RWPE1 (cell line): ENCODE data around the gene FIBP.

ENCODE experiments used
- CTCF ChIA-PET: fragments of 350-600 bp; sonication (Branson Sonifier 250); formaldehyde crosslinking; extraction: SDS; loops from one replicate; lab custom pipeline; 2021; lab: Yijun Ruan, JAX
- POLR2A ChIA-PET: fragments of 400-600 bp; formaldehyde crosslinking; extraction: SDS; loops from one replicate; lab custom pipeline; 2020; ENCODE audit warnings: antibody characterized with exemption; ENCODE audit not compliant: low non-redundant PET; lab: Yijun Ruan, JAX
- DNase-seq: peaks from one replicate; pipeline ENCODE4 v3.0.0; 2012; ENCODE audit warnings: low spot score
- H3K27ac ChIP-seq: fragments of 450-650 bp; 2 replicates; pipeline ENCODE4 v1.5.1; 2017
- CTCF ChIP-seq: fragments of 450-650 bp; conservative IDR thresholded peaks from 2 replicates; pipeline ENCODE4 v1.5.1; 2017; ENCODE audit warnings: low read depth, mild to moderate bottlenecking

FIBP gene

GRCh38 chr11:65865550-65866172 lies 22.6 kb downstream of the FIBP start:
- no peak for DNase-seq
- ChIA-PET POLR2A (no interaction called here), CTCF (no interaction called here)
- TF ChIP-seq CTCF: no peak
- H3K27ac ChIP-seq: peak overlapping the region; percentile 98

- TF ChIP-seq CTCF: no peak
- POLR2A ChIA-PET: no interaction called here
- no peak for DNase-seq
- H3K27ac ChIP-seq: peak overlapping the region; percentile 98
- CTCF ChIA-PET: no interaction called here
Measured at GRCh38 chr11:65864706-65865471, 23.4 kb downstream of the FIBP start.

GRCh38 chr11:65863889-65864705 lies 24.2 kb downstream of the FIBP start:
- no peak for TF ChIP-seq CTCF
- ChIA-PET CTCF (no interaction called here), POLR2A (no interaction called here)
- no peak for DNase-seq
- peak overlapping the region; percentile 98 for H3K27ac ChIP-seq

- TF ChIP-seq CTCF: no peak
- H3K27ac ChIP-seq: peak overlapping the region; percentile 98
- CTCF ChIA-PET: interaction anchor here (0.6 to 0.7 kb wide), 2 partner anchors 76 to 103 kb away, joined by 3 read pairs; no protein-coding TSS in a partner anchor
- no peak for DNase-seq
- POLR2A ChIA-PET: no interaction called here
Measured at GRCh38 chr11:65862941-65863888, 25.1 kb downstream of the FIBP start.

- ChIA-PET CTCF (interaction anchor here (0.7 kb wide), 2 partner anchors 102 to 274 kb away, joined by 3 to 4 read pairs; no protein-coding TSS in a partner anchor), POLR2A (no interaction called here)
- no peak for TF ChIP-seq CTCF
- DNase-seq: no peak
- peak overlapping the region; percentile 98 for H3K27ac ChIP-seq
Measured at GRCh38 chr11:65862191-65862735, 26.0 kb downstream of the FIBP start.
